Endothelial cell of umbilical vein (primary cell): ENCODE results near the gene PPP2R2D. TPM values are rescaled to one million over a fixed set of nuclear protein-coding genes. Genes with fewer than 3 reads are reported as not detected.
A peak's percentile ranks its signal among the peaks of the same experiment; 100 is the strongest.

Source experiments
- BruUV-seq: library from RNA; stranded (reverse); fragments of 400-500 nt; replicated peaks from 2 replicates; lab custom pipeline; 2021; lab: Mats Ljungman, UMichigan
- CTCF ChIA-PET: fragments of 300-600, 350-600 bp; sonication (Branson Sonifier 250); formaldehyde crosslinking; loops from one replicate; lab custom pipeline; 2021; ENCODE audit warnings: antibody characterized with exemption, inconsistent platforms; lab: Charles Lee
- POLR2A ChIA-PET: fragments of 300-600, 350-600 bp; sonication (Branson Sonifier 250); formaldehyde crosslinking; loops from one replicate; lab custom pipeline; 2021; ENCODE audit warnings: antibody characterized with exemption, inconsistent platforms; lab: Charles Lee
- DNase-seq: peaks from one replicate; pipeline ENCODE4 v3.0.0-alpha.2; 2011; ENCODE audit warnings: low read depth, low spot score
- FAIRE-seq: peaks from 2 replicates; lab custom pipeline; 2011; peaks lifted over from hg19 to GRCh38; lab: Jason Lieb, UNC
- H2AFZ ChIP-seq: 2 replicates; pipeline ENCODE4 v1.6.0; 2012; ENCODE audit warnings: low read depth, low read length, control low read depth, inconsistent platforms
- H3K27ac ChIP-seq: 2 replicates; pipeline ENCODE4 v1.5.1; 2011; ENCODE audit warnings: low read depth, mild to moderate bottlenecking, control low read depth, low read length, moderate library complexity; ENCODE audit not compliant: insufficient read depth
- H3K27me3 ChIP-seq, 2 experiments: 2 replicates each; pipeline versions ENCODE4 v1.6.0 to v1.6.1; 2011; ENCODE audit warnings: low read length in 2 of 2, mixed read lengths in 1 of 2; ENCODE audit not compliant: control insufficient read depth in 2 of 2, insufficient read depth in 2 of 2
- H3K36me3 ChIP-seq, 2 experiments: 2 replicates in 1 of 2; 3 replicates in 1 of 2; pipeline ENCODE4 v1.5.1; 2011; ENCODE audit warnings: low read length in 2 of 2, mild to moderate bottlenecking in 1 of 2, moderate library complexity in 1 of 2; ENCODE audit not compliant: control insufficient read depth in 2 of 2, insufficient read depth in 2 of 2; ENCODE audit errors: extremely low read depth in 1 of 2
- H3K4me1 ChIP-seq: 3 replicates; pipeline ENCODE4 v1.5.1; 2011; ENCODE audit warnings: mild to moderate bottlenecking, low read length; ENCODE audit not compliant: control insufficient read depth, insufficient read depth; ENCODE audit errors: extremely low read depth
- H3K4me2 ChIP-seq: 2 replicates; pipeline ENCODE4 v1.6.1; 2011; ENCODE audit warnings: low read length, control low read depth, mixed read lengths; ENCODE audit not compliant: insufficient read depth
- H3K4me3 ChIP-seq, 3 experiments: fragments of 200-600 bp in 1 of 3; sonication (generic), shearing (Covaris generic) in 1 of 3; replicated peaks in 1 of 3; 2 replicates each; pipeline ENCODE4 v1.5.1; 2011 to 2016; ENCODE audit warnings: control low read depth in 3 of 3, low read length in 3 of 3, mild to moderate bottlenecking in 2 of 3, inconsistent platforms in 1 of 3, low read depth in 1 of 3, moderate library complexity in 1 of 3; ENCODE audit not compliant: insufficient read depth in 1 of 3
- H3K79me2 ChIP-seq: 2 replicates; pipeline ENCODE4 v1.6.0; 2012; ENCODE audit warnings: low read length, inconsistent platforms; ENCODE audit not compliant: control insufficient read depth, insufficient read depth
- H3K9ac ChIP-seq: replicated peaks from 2 replicates; pipeline ENCODE3; 2011; ENCODE audit warnings: low read length, control low read depth; ENCODE audit not compliant: insufficient read depth; ENCODE audit errors: extremely low read depth
- H3K9me1 ChIP-seq: replicated peaks from 3 replicates; pipeline ENCODE4 v1.6.0; 2011; ENCODE audit warnings: mild to moderate bottlenecking, low read length; ENCODE audit not compliant: control insufficient read depth, insufficient read depth; ENCODE audit errors: extremely low read depth
- H3K9me3 ChIP-seq: replicated peaks from 2 replicates; pipeline ENCODE4 v1.5.1; 2012; ENCODE audit warnings: low read length, inconsistent platforms; ENCODE audit not compliant: control insufficient read depth, insufficient read depth
- H4K20me1 ChIP-seq: replicated peaks from 2 replicates; pipeline ENCODE3; 2011; ENCODE audit warnings: mild to moderate bottlenecking, low read length; ENCODE audit not compliant: control insufficient read depth, insufficient read depth; ENCODE audit errors: extremely low read depth
- EZH2 ChIP-seq: IDR thresholded peaks from 2 replicates; pipeline ENCODE4 v1.6.1; 2012; ENCODE audit warnings: borderline replicate concordance, low read depth, mild to moderate bottlenecking, moderate library complexity, low read length, inconsistent platforms; ENCODE audit not compliant: severe bottlenecking
- GATA2 ChIP-seq: IDR thresholded peaks from 2 replicates; pipeline ENCODE4 v1.7.0; 2011; ENCODE audit warnings: low read depth, mild to moderate bottlenecking, moderate library complexity, mixed read lengths, low read length; ENCODE audit not compliant: insufficient read length, insufficient read depth
- JUN ChIP-seq: IDR thresholded peaks from 2 replicates; pipeline ENCODE4 v1.6.1; 2011; ENCODE audit warnings: borderline replicate concordance, low read depth; ENCODE audit not compliant: insufficient read length, insufficient read depth
- POLR2AphosphoS5 ChIP-seq: IDR thresholded peaks from 2 replicates; pipeline ENCODE4 v1.6.1; 2012; ENCODE audit warnings: low read depth, mild to moderate bottlenecking, control low read depth, low read length, moderate library complexity; ENCODE audit not compliant: insufficient read depth
- dilution Hi-C: fragments of 300-500 bp; cut with MboI; formaldehyde crosslinking; loops from one replicate; pipeline ENCODE4 v1.15.0; 2019; ENCODE audit warnings: low sequenced_read_pairs; ENCODE audit not compliant: extremely low pct_ligation_motif_present
- intact Hi-C: fragments of 100-400 bp; cut with micrococcal nuclease; formaldehyde crosslinking; loops from one replicate; pipeline ENCODE4 v1.10.0; 2022
- polyA plus RNA-seq, 4 experiments: library from polyadenylated mRNA; depleted of rRNA in 3 of 4; stranded (reverse) in 3 of 4; unstranded in 1 of 4; fragments of >200 nt; gene quantifications; 2 replicates each; pipeline versions ENCODE4 v1.2.1 to v1.2.3, GENCODE V29; 2011 to 2012; ENCODE audit warnings: missing spikeins in 1 of 4
- total RNA-seq: library from RNA; stranded (reverse); gene quantifications from 2 replicates; pipeline ENCODE4 v1.2.3, GENCODE V29; 2021

PPP2R2D gene
- total and polyA plus RNA-seq, 2 donors (not counting 3 experiments of a cell fraction or from before 2014, with no cell fraction given), result 29.9 to 36.3 TPM

- DNase-seq (no peak), FAIRE-seq (no peak)
- Histone ChIP-seq H3K36me3 (no peaks in the 10 kb centered on the region), H3K4me2 (no peak overlapping the region), H3K9me3 (no peaks in the 10 kb centered on the region), H3K79me2 (no peaks in the 10 kb centered on the region), H4K20me1 (no peaks in the 10 kb centered on the region), H3K4me3 (no peak overlapping the region), H3K9me1 (no peaks in the 10 kb centered on the region), H3K27ac (no peak overlapping the region), H2AFZ (no peak overlapping the region), H3K9ac (no peak overlapping the region), H3K4me1 (no peaks in the 10 kb centered on the region), H3K27me3 (peaks cover 7 to 9% of the 10 kb centered on the region in 2 experiments)
- intact Hi-C loops, result no loop called here
- BruUV-seq, result no TSS peak
- ChIA-PET CTCF (interaction anchor here (6.3 kb wide), 1 partner anchor 133 kb away, joined by 384 read pairs; no protein-coding TSS in a partner anchor), POLR2A (no interaction called here)
- dilution Hi-C loops, result no loop called here
- TF ChIP-seq JUN (peak; percentile 39), GATA2 (no peak)
Observed at GRCh38 chr10:131888186-131888604, 12.6 kb upstream of the PPP2R2D start.

- Histone ChIP-seq H3K27ac (no peak overlapping the region), H3K79me2 (no peaks in the 10 kb centered on the region), H3K4me2 (no peak overlapping the region), H4K20me1 (no peaks in the 10 kb centered on the region), H3K9ac (no peak overlapping the region), H3K4me1 (no peaks in the 10 kb centered on the region), H3K36me3 (no peaks in the 10 kb centered on the region), H3K27me3 (peaks cover 7 to 11% of the 10 kb centered on the region in 2 experiments), H3K9me1 (no peaks in the 10 kb centered on the region), H3K4me3 (no peak overlapping the region), H2AFZ (no peak overlapping the region), H3K9me3 (no peaks in the 10 kb centered on the region)
- no peak for FAIRE-seq
- TF ChIP-seq EZH2, result no peak
- TF ChIP-seq GATA2, result no peak
- no peak for TF ChIP-seq POLR2AphosphoS5
- BruUV-seq, result no TSS peak
- POLR2A ChIA-PET, result no interaction called here
- intact Hi-C loops, result no loop called here
- dilution Hi-C loops, result no loop called here
- DNase-seq, result no peak
- CTCF ChIA-PET, result interaction anchor here (6.3 kb wide), 1 partner anchor 131 kb away, joined by 384 read pairs; no protein-coding TSS in a partner anchor
Observed at GRCh38 chr10:131889755-131890154, 11.1 kb upstream of the PPP2R2D start.
